ENCODE measurements around the gene RPS16.
A peak's percentile ranks its signal among the peaks of the same experiment; 100 is the strongest.

- TF ChIP-seq RAD21 (CRISPR knock-in tag; conservative IDR thresholded peaks at IDR 0.05 in 1 of 2, IDR thresholded peaks at IDR 0.05 in 1 of 2): peak; percentile 45 to 59
- TF ChIP-seq TAF9B (IDR thresholded peaks at IDR 0.05; ENCODE audit: partially characterized antibody): no peak
- no peak for TF ChIP-seq HEY1 (CRISPR knock-in tag; IDR thresholded peaks at IDR 0.05; ENCODE audit: borderline replicate concordance)
- no peak for TF ChIP-seq U2AF2 (optimal IDR thresholded peaks at IDR 0.05; ENCODE audit: low read depth, low read length)
- TF ChIP-seq ZNF253 (CRISPR knock-in tag; conservative IDR thresholded peaks at IDR 0.05): no peak
- TF ChIP-seq RERE (CRISPR knock-in tag; IDR thresholded peaks at IDR 0.05; ENCODE audit: borderline replicate concordance): no peak
- peak in 2 of 3 experiments; percentile 77 to 87; a peak in 5 of 6 replicates for TF ChIP-seq CTCF (IDR thresholded peaks at IDR 0.05 in 2 of 3, conservative IDR thresholded peaks at IDR 0.05 in 1 of 3; ENCODE audit: insufficient read depth in 2 of 3, low read depth in 1 of 3, low read length in 3 of 3)
- TF ChIP-seq ZNF407 (IDR thresholded peaks at IDR 0.05; ENCODE audit: low read depth): no peak
Measured at GRCh38 chr19:39412100-39412866, 23.5 kb downstream of the RPS16 start, which contains the start of gene PLEKHG2.

All from K562 (cell line).